ENCODE data around the gene PTPRN2. TPM values are rescaled to one million over a fixed set of nuclear protein-coding genes. Genes with fewer than 3 reads are reported as not detected.

PTPRN2 gene
- total and polyA plus RNA-seq, 2 donors (not counting 3 experiments of a cell fraction or from before 2014, with no cell fraction given): 0.62 to 0.88 TPM

DNA sequence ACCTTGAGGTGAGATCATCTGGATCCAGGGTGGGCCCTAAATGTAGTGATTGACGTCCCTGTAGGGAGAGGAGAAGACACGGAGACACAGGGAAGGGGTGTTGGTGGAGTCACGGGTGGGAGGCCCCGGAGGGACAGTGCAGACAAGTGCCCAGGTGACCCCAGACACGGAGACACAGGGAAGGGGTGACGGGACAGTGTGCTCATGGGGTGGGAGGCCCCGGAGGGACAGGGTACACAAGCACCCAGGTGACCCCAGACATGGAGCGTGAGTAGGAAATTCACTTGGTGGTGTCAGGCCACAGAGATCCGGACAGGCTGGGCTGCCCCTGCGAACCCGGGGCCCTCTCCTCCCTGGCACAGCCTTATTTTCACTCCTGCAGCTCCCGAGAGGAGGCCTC is 176.9 kb downstream of the PTPRN2 start:
- intact Hi-C loops (cut with micrococcal nuclease) (no loop called here), dilution Hi-C loops (cut with MboI; ENCODE audit: extremely low pct_ligation_motif_present, low sequenced_read_pairs) (no loop called here)
- Histone ChIP-seq H3K9me1 (replicated peaks; ENCODE audit: control insufficient read depth, extremely low read depth, insufficient read depth, low read length) (no peaks in the 10 kb centered on the region), H3K4me1 (ENCODE audit: control insufficient read depth, extremely low read depth, insufficient read depth, low read length) (no peaks in the 10 kb centered on the region), H3K4me2 (ENCODE audit: insufficient read depth, low read length) (no peak overlapping the region), H3K9ac (replicated peaks; ENCODE audit: extremely low read depth, insufficient read depth, low read length) (no peak overlapping the region), H3K36me3 (ENCODE audit: control insufficient read depth in 2 of 2, extremely low read depth in 1 of 2, insufficient read depth in 2 of 2, low read length in 2 of 2) (no peaks in the 10 kb centered on the region), H3K27ac (ENCODE audit: insufficient read depth, low read depth, low read length) (no peak overlapping the region), H4K20me1 (replicated peaks; ENCODE audit: control insufficient read depth, extremely low read depth, insufficient read depth, low read length) (no peaks in the 10 kb centered on the region), H2AFZ (ENCODE audit: low read depth, low read length) (no peak overlapping the region), H3K27me3 (ENCODE audit: control insufficient read depth in 2 of 2, insufficient read depth in 2 of 2, low read length in 2 of 2) (no peaks in the 10 kb centered on the region), H3K79me2 (ENCODE audit: control insufficient read depth, insufficient read depth, low read length) (no peaks in the 10 kb centered on the region), H3K4me3 (replicated peaks in 1 of 3; ENCODE audit: insufficient read depth in 1 of 3, low read depth in 1 of 3, low read length in 3 of 3) (no peak overlapping the region), H3K9me3 (replicated peaks; ENCODE audit: control insufficient read depth, insufficient read depth, low read length) (peaks cover 14% of the 10 kb centered on the region)
- POLR2A ChIA-PET: no interaction called here
- FAIRE-seq (no peak), DNase-seq (ENCODE audit: low read depth, low spot score) (no peak)
- TF ChIP-seq POLR2A (IDR thresholded peaks at IDR 0.05; ENCODE audit: low read depth, low read length) (no peak), JUN (IDR thresholded peaks at IDR 0.05; ENCODE audit: borderline replicate concordance, insufficient read depth, insufficient read length, low read depth) (no peak), POLR2AphosphoS5 (IDR thresholded peaks at IDR 0.05; ENCODE audit: insufficient read depth, low read depth, low read length) (no peak), MYC (IDR thresholded peaks at IDR 0.05; ENCODE audit: low read depth, low read length) (no peak), EZH2 (IDR thresholded peaks at IDR 0.05; ENCODE audit: borderline replicate concordance, low read depth, low read length, severe bottlenecking) (no peak), FOS (IDR thresholded peaks at IDR 0.05; ENCODE audit: borderline replicate concordance, insufficient read depth, low read length) (no peak), GATA2 (IDR thresholded peaks at IDR 0.05; ENCODE audit: insufficient read depth, insufficient read length, low read depth, low read length) (no peak)
- TF ChIP-seq, protein P1, sequence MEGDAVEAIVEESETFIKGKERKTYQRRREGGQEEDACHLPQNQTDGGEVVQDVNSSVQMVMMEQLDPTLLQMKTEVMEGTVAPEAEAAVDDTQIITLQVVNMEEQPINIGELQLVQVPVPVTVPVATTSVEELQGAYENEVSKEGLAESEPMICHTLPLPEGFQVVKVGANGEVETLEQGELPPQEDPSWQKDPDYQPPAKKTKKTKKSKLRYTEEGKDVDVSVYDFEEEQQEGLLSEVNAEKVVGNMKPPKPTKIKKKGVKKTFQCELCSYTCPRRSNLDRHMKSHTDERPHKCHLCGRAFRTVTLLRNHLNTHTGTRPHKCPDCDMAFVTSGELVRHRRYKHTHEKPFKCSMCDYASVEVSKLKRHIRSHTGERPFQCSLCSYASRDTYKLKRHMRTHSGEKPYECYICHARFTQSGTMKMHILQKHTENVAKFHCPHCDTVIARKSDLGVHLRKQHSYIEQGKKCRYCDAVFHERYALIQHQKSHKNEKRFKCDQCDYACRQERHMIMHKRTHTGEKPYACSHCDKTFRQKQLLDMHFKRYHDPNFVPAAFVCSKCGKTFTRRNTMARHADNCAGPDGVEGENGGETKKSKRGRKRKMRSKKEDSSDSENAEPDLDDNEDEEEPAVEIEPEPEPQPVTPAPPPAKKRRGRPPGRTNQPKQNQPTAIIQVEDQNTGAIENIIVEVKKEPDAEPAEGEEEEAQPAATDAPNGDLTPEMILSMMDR (IDR thresholded peaks at IDR 0.05; ENCODE audit: extremely low read depth in 1 of 2, insufficient read depth in 1 of 2, low read depth in 1 of 2, low read length in 2 of 2): no peak
- TF ChIP-seq, protein P2, sequence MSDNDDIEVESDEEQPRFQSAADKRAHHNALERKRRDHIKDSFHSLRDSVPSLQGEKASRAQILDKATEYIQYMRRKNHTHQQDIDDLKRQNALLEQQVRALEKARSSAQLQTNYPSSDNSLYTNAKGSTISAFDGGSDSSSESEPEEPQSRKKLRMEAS (IDR thresholded peaks at IDR 0.05; ENCODE audit: insufficient read depth, insufficient read length): no peak
- no TSS peak for BruUV-seq (replicated peaks)
- CTCF ChIA-PET: no interaction called here

Data from endothelial cell of umbilical vein (primary cell).